Urinary bladder (tissue), 4 donors: Measurements from ENCODE around the gene TAF5L. TPM values are rescaled to one million over a fixed set of nuclear protein-coding genes. Genes with fewer than 3 reads are reported as not detected.
"Not testable (repeated sequence)": the region's sequence is repeated elsewhere in the genome, so short reads cannot be mapped to it uniquely, and the experiment has no call there.

Experiments used
- DNase-seq: peaks from one replicate; pipeline ENCODE4 v3.0.0-alpha.2; 2015; ENCODE audit errors: extremely low spot score
- H3K27ac ChIP-seq: one replicate; pipeline ENCODE4 v1.5.1; 2013; ENCODE audit warnings: low read depth, mild to moderate bottlenecking, moderate library complexity
- H3K36me3 ChIP-seq: one replicate; pipeline ENCODE4 v1.6.1; 2013; ENCODE audit warnings: mild to moderate bottlenecking, moderate library complexity; ENCODE audit not compliant: insufficient read depth
- H3K4me1 ChIP-seq: one replicate; pipeline ENCODE4 v1.6.1; 2013; ENCODE audit warnings: mild to moderate bottlenecking, moderate library complexity; ENCODE audit not compliant: insufficient read depth
- H3K4me3 ChIP-seq: one replicate; pipeline ENCODE4 v1.5.1; 2013; ENCODE audit warnings: low read depth, low read length
- WGBS: extraction: QIAGEN DNeasy Blood & Tissue Kit; methylation state at CpG from one replicate; pipeline ENCODE4 v1.1.7; 2013; 5-methylcytosine and 5-hydroxymethylcytosine counted together
- polyA plus RNA-seq: library from polyadenylated mRNA; stranded (reverse); fragments of 200-250 nt; gene quantifications from one replicate; pipeline ENCODE4 v1.2.3, GENCODE V29; 2013
- total RNA-seq: library from RNA; depleted of rRNA; stranded (reverse); fragments of >200 nt; gene quantifications from one replicate; pipeline ENCODE4 v1.2.3, GENCODE V29; 2014
- donor health status: healthy with polysubstance abuse.
- donor health status: healthy.

TAF5L gene
- total and polyA plus RNA-seq, 2 donors = 18.1 to 19.3 TPM

DNA sequence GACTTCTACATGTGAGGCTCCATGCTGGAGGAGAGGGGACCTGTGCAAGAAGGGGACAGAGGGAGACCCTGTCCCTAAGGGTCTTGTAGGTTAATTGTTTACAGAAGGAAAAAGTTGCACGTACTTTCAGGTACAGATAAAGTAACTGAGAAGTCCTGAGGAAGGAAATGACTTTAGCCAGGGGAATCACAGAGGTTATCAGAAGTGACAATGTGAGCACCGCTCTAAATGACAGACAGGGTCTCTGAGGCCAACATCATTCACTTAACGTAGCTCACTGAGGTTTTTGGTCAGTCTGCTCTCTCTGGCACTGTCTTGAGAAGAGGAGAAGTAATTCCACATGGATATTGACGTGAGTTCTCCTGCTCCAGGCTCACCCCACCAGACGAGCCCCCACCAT lies 12.0 kb downstream of the TAF5L start:
- peaks cover 4% of the 10 kb centered on the region for H3K36me3 ChIP-seq
- WGBS = 83% methylated on average over 5 of the region's 5 CpGs

DNA sequence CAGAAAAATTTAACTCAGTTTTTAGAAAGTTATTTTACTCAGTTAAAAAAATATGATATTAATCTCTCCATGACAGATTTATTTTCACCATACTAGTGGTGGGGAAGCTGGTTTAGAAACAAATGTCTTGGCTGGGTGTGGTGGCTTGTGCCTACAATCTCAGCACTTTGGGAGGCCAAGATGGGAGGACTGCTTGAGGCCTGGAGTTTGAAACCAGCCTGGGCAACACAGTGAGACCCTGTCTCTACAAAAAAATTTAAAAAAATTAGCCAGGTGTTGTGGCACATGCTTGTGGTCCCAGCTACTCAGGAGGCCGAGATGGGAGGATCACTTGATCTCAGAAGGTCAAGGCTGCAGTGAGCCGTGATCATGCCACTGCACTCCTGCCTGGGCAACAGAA lies 17.3 kb downstream of the TAF5L start:
- Histone ChIP-seq H3K27ac (no peak overlapping the region), H3K36me3 (peaks cover 7% of the 10 kb centered on the region), H3K4me1 (no peaks in the 10 kb centered on the region), H3K4me3 (no peak overlapping the region)
- 97% methylated on average over 2 of the region's 2 CpGs for WGBS
- no peak for DNase-seq

More for the DNA sequence above, 12.0 kb downstream of the TAF5L start:
- H3K27ac ChIP-seq = no peak overlapping the region
- DNase-seq = no peak
- H3K4me3 ChIP-seq = no peak overlapping the region
- H3K4me1 ChIP-seq = no peaks in the 10 kb centered on the region

DNA sequence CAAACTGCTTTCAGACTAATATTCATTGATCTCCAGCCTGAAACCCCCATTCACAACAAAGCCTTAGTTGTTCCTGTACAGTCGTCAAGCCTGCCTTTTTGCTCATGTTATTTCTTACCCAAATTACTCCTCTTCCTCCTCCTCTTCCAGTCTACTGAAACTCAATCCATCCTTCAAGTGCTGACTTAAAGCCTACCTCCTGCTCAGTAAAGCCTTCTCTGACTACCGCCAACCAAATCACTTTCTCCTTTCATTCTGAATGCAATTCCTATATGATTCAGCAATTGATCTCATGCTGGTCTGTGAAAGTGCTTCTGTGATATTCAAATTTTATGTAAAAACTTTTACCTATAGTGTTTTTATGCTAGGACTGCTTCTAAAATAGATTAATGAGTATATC lies 18.6 kb downstream of the TAF5L start:
- DNase-seq = no peak
- Histone ChIP-seq H3K4me1 (no peaks in the 10 kb centered on the region), H3K27ac (no peak overlapping the region), H3K4me3 (no peak overlapping the region), H3K36me3 (peaks cover 7% of the 10 kb centered on the region)
- WGBS = 91% methylated on average over 2 of the region's 2 CpGs

DNA sequence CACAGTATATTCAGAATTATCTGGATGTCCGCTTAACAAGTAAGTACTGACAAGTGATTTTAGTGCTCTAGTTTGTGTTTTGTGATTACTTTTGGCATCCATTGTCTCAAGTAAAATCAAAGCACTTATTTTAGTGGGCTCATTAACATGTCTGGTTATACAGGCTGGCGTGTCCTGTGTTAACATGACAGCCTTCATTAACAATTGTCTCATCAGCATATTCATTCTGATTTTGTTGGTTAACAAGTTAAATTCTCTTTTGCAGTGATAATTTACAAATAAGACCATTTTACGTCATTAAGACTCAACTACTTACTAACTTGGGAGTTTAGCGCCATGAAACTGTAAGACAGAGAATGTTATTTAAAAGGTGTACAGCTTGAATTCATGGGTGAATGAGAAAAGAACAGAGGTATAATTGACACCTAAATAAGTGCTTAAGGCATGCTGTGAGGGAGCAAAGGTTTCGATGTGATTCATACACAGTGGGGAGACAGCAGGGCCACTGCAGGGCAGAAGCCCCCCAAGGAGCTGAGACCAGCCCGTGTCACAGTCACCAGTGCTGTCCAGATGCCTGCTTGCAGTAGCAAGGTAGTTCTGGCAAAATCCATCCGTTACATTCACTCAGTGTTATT lies 22.4 kb downstream of the TAF5L start:
- Histone ChIP-seq H3K27ac (no peak overlapping the region), H3K4me3 (no peak overlapping the region), H3K36me3 (peaks cover 2% of the 10 kb centered on the region), H3K4me1 (no peaks in the 10 kb centered on the region)
- DNase-seq = no peak
- 90% methylated on average over 7 of the region's 7 CpGs for WGBS

- Histone ChIP-seq H3K4me1 (no peaks in the 10 kb centered on the region), H3K27ac (no peak overlapping the region), H3K36me3 (peaks cover 2% of the 10 kb centered on the region), H3K4me3 (no peak overlapping the region)
- DNase-seq = no peak
- WGBS = 92% methylated on average over 5 of the region's 5 CpGs
These were observed 25.7 kb downstream of the TAF5L start for GRCh38 chr1:229600229-229600628.

GRCh38 chr1:229599218-229599954 lies 26.5 kb downstream of the TAF5L start:
- no peak for DNase-seq
- H3K4me1 ChIP-seq = no peaks in the 10 kb centered on the region
- peaks cover 3% of the 10 kb centered on the region for H3K36me3 ChIP-seq
- H3K4me3 ChIP-seq = no peak overlapping the region
- 87% methylated on average over 3 of the region's 3 CpGs for WGBS
- H3K27ac ChIP-seq = no peak overlapping the region

DNA sequence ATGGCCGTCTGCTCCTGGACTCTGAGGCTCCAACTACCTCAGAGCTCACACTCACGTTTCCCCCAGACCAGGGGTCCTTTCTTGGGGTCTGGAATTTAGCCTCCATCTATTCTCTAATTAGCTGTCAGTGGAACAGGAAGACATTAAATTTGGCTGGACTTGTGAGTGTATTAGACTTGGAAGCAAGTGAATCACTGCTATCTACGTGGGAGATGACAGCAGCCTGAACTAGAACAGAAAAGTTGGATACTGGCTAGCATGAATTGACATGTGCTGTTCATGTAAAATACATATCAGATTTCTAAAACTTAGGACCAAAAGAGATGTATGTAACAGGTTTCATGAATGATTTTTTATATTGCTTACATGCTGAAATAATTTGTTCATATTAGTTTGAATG lies 28.0 kb downstream of the TAF5L start:
- Histone ChIP-seq H3K27ac (peak overlapping the region; percentile 42), H3K36me3 (peaks cover 5% of the 10 kb centered on the region), H3K4me1 (no peaks in the 10 kb centered on the region), H3K4me3 (no peak overlapping the region)
- DNase-seq = no peak
- WGBS = 47% methylated on average over 3 of the region's 3 CpGs

- H3K27ac ChIP-seq = no peak overlapping the region
- H3K36me3 ChIP-seq = peaks cover 5% of the 10 kb centered on the region
- H3K4me1 ChIP-seq = no peaks in the 10 kb centered on the region
- DNase-seq = no peak
- no peak overlapping the region for H3K4me3 ChIP-seq
- 35% methylated on average over 7 of the region's 7 CpGs for WGBS
These were observed 28.8 kb downstream of the TAF5L start for GRCh38 chr1:229596925-229597699.

DNA sequence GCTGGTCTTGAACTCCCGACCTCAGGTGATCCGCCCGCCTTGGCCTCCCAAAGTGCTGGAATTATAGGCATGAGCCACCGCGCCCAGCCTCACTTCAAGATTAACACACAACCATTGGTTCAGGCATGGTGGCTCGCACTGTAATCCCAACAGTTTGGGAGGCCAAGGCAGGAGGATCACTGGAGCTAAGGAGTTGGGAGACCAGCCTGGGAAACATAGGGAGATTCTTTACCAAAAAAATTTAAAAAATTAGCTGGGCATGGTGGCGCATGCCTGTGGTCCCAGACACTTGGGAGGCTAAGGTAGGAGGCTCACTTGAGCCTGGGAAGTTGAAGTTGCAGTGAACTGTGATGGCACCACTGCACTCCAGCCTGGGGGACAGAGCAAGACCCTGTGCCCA lies 30.0 kb downstream of the TAF5L start:
- WGBS = 96% methylated on average over 7 of the region's 7 CpGs

GRCh38 chr1:229594227-229595008 lies 31.5 kb downstream of the TAF5L start:
- H3K36me3 ChIP-seq = peaks cover 5% of the 10 kb centered on the region
- no peaks in the 10 kb centered on the region for H3K4me1 ChIP-seq
- 97% methylated on average over 34 of the region's 34 CpGs for WGBS
- no peak for DNase-seq
- no peak overlapping the region for H3K4me3 ChIP-seq
- no peak overlapping the region for H3K27ac ChIP-seq

More for the DNA sequence above, 30.0 kb downstream of the TAF5L start:
- H3K36me3 ChIP-seq, H3K4me3 ChIP-seq, H3K27ac ChIP-seq, H3K4me1 ChIP-seq, DNase-seq: not testable (repeated sequence)

DNA sequence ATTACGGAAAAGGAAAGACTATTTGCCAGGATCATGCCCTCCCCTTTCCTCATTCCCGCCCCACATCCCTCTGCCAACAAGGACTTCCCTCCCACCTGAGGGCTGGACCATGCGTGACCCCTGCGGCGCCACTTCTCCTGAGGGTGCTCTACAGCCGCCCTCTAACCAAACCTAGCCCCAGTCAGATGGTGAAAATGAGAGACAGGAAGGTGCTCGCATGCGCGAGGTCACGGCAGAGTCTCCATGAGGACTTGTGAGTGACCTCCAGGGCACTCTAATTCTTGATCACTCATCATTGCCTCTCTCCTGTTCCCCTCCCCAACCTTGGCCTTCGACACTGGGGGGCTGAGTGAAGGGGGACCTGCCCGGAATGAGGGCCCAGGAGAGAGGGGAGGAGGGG lies 32.1 kb downstream of the TAF5L start:
- no peak overlapping the region for H3K4me3 ChIP-seq
- 92% methylated on average over 12 of the region's 12 CpGs for WGBS
- DNase-seq = no peak
- no peaks in the 10 kb centered on the region for H3K4me1 ChIP-seq
- H3K36me3 ChIP-seq = peaks cover 5% of the 10 kb centered on the region
- H3K27ac ChIP-seq = no peak overlapping the region

DNA sequence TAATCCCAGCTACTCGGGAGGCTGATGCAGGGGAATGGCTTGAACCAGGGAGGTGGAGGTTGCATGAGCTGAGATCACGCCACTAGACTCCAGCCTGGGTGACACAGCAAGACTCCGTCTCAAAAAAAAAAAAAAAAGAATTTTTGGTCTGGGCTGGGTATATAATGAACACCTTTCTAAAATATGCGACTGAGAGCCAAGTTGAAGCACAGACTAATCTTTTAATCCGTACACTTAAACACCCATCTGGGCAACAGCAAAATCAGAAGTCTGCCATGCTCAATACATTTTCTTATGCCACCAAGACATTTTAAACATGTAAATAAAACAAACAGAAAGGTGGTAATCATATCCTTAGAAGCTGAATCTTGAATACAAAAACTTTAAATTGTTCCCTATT lies 35.8 kb downstream of the TAF5L start:
- Histone ChIP-seq H3K36me3 (peaks cover 5% of the 10 kb centered on the region), H3K4me3 (no peak overlapping the region), H3K4me1 (no peaks in the 10 kb centered on the region), H3K27ac (no peak overlapping the region)
- no peak for DNase-seq
- 89% methylated on average over 5 of the region's 5 CpGs for WGBS

- Histone ChIP-seq H3K4me1 (no peaks in the 10 kb centered on the region), H3K36me3 (no peaks in the 10 kb centered on the region), H3K4me3 (no peak overlapping the region), H3K27ac (no peak overlapping the region)
- 70% methylated on average over 2 of the region's 2 CpGs for WGBS
- DNase-seq = no peak
These were observed 40.6 kb downstream of the TAF5L start for GRCh38 chr1:229585338-229585737.
